ENCODE data around the gene PRKAR1B.

GRCh38 chr7:685540-685939 lies 41.5 kb downstream of the PRKAR1B start:
- TF ChIP-seq EZH2 (IDR thresholded peaks at IDR 0.05; ENCODE audit: borderline replicate concordance, low read depth, low read length, poor library complexity, severe bottlenecking) = no peak
- TF ChIP-seq CTCF (conservative IDR thresholded peaks at IDR 0.05; ENCODE audit: low read depth, low read length) = no peak

Measured in A673 (cell line).